GM23338 (cell line): ENCODE data around the gene IFNE. TPM values are rescaled to one million over a fixed set of nuclear protein-coding genes. Genes with fewer than 3 reads are reported as not detected.

Source experiments
- ATAC-seq: fragments of 200-7000 bp; cut with Tn5 transposase; 3 replicates; pipeline ENCODE4 v1.9.1; 2020
- DNase-seq: peaks from one replicate; pipeline ENCODE4 v3.0.0-alpha.2; 2015; ENCODE audit warnings: low spot score
- H2AFZ ChIP-seq: fragments of 200-600 bp; sonication (generic); 2 replicates; pipeline ENCODE4 v1.8.0; 2016; ENCODE audit warnings: antibody characterized with exemption, mild to moderate bottlenecking, moderate library complexity
- H3F3A ChIP-seq: fragments of 200-600 bp; sonication (generic); replicated peaks from 2 replicates; pipeline ENCODE4 v1.8.0; 2017; ENCODE audit warnings: antibody characterized with exemption, mixed run types, low read depth
- H3K27ac ChIP-seq: fragments of 200-600 bp; sonication (generic); 2 replicates; pipeline ENCODE4 v1.6.1; 2016; ENCODE audit warnings: low read depth
- H3K27me3 ChIP-seq: fragments of 200-600 bp; sonication (generic); 2 replicates; pipeline ENCODE4 v1.8.0; 2016; ENCODE audit warnings: mild to moderate bottlenecking, mixed run types, moderate library complexity; ENCODE audit not compliant: insufficient read depth
- H3K36me3 ChIP-seq: fragments of 200-600 bp; sonication (generic); 2 replicates; pipeline ENCODE4 v1.8.0; 2016; ENCODE audit warnings: mild to moderate bottlenecking; ENCODE audit not compliant: insufficient read depth
- H3K4me1 ChIP-seq: fragments of 200-600 bp; sonication (generic); 2 replicates; pipeline ENCODE4 v1.8.0; 2016; ENCODE audit warnings: mild to moderate bottlenecking, moderate library complexity; ENCODE audit not compliant: insufficient read depth
- H3K4me2 ChIP-seq: fragments of 200-600 bp; sonication (generic); 2 replicates; pipeline ENCODE4 v1.7.1; 2017; ENCODE audit warnings: mixed run types
- H3K4me3 ChIP-seq: fragments of 200-600 bp; sonication (generic); 2 replicates; pipeline ENCODE4 v1.6.1; 2016; ENCODE audit warnings: mixed run types
- H3K79me2 ChIP-seq: fragments of 200-600 bp; sonication (generic); replicated peaks from 2 replicates; pipeline ENCODE4 v1.8.0; 2017; ENCODE audit warnings: mild to moderate bottlenecking; ENCODE audit not compliant: insufficient read depth
- H3K9me2 ChIP-seq: fragments of 200-600 bp; sonication (generic); 2 replicates; pipeline ENCODE4 v1.8.0; 2017; ENCODE audit not compliant: insufficient read depth
- H4K20me1 ChIP-seq: fragments of 200-600 bp; sonication (generic); replicated peaks from 2 replicates; pipeline ENCODE4 v1.8.0; 2017; ENCODE audit warnings: mild to moderate bottlenecking; ENCODE audit not compliant: insufficient read depth
- H3K27ac Mint-ChIP-seq: 2 replicates; pipeline ENCODE4 v1.8.0; 2020; ENCODE audit warnings: inconsistent platforms, mild to moderate bottlenecking, moderate library complexity, mixed read lengths
- H3K27me3 Mint-ChIP-seq: 3 replicates; pipeline ENCODE4 v1.8.0; 2022; ENCODE audit warnings: low read depth, mild to moderate bottlenecking, moderate library complexity, mixed read lengths, inconsistent platforms; ENCODE audit not compliant: insufficient read depth, poor library complexity
- H3K36me3 Mint-ChIP-seq: 3 replicates; pipeline ENCODE4 v1.8.0; 2021; ENCODE audit warnings: low read depth, mild to moderate bottlenecking, inconsistent platforms, moderate library complexity, mixed read lengths
- H3K4me1 Mint-ChIP-seq: 3 replicates; pipeline ENCODE4 v1.8.0; 2020; ENCODE audit warnings: mild to moderate bottlenecking, inconsistent platforms, mixed read lengths
- H3K4me3 Mint-ChIP-seq: 3 replicates; pipeline ENCODE4 v1.8.0; 2021; ENCODE audit warnings: moderate library complexity, mild to moderate bottlenecking, inconsistent platforms, mixed read lengths
- H3K9me3 Mint-ChIP-seq: 3 replicates; pipeline ENCODE4 v1.8.0; 2020; ENCODE audit warnings: moderate library complexity, mild to moderate bottlenecking, inconsistent platforms, mixed read lengths
- CTCF ChIP-seq, 2 experiments: fragments of 200-600 bp in 1 of 2; sonication (generic) in 1 of 2; conservative IDR thresholded peaks; 2 replicates each; pipeline versions ENCODE4 v1.5.1 to v1.6.1; 2016 to 2017; ENCODE audit warnings: antibody characterized with exemption in 2 of 2, low read depth in 2 of 2, mild to moderate bottlenecking in 2 of 2, moderate library complexity in 1 of 2
- EZH2 ChIP-seq: fragments of 200-600 bp; sonication (generic); IDR thresholded peaks from one replicate; pipeline ENCODE4 v1.8.0; 2017; ENCODE audit warnings: antibody characterized with exemption, mild to moderate bottlenecking, low read depth; ENCODE audit not compliant: unreplicated experiment
- EZH2phosphoT487 ChIP-seq: fragments of 200-600 bp; sonication (generic); IDR thresholded peaks from one replicate; pipeline ENCODE4 v1.8.1; 2018; ENCODE audit warnings: antibody characterized with exemption; ENCODE audit not compliant: unreplicated experiment
- JUNB ChIP-seq: IDR thresholded peaks from one replicate; pipeline ENCODE4 v1.6.1; 2016; ENCODE audit warnings: antibody characterized with exemption; ENCODE audit not compliant: unreplicated experiment
- NANOG ChIP-seq: IDR thresholded peaks from 2 replicates; pipeline ENCODE4 v1.6.1; 2016; ENCODE audit warnings: antibody characterized with exemption, borderline replicate concordance
- REST ChIP-seq: IDR thresholded peaks from one replicate; pipeline ENCODE4 v1.6.1; 2018; ENCODE audit warnings: antibody characterized with exemption; ENCODE audit not compliant: unreplicated experiment
- STAT1 ChIP-seq: IDR thresholded peaks from one replicate; pipeline ENCODE4 v1.6.1; 2016; ENCODE audit warnings: antibody characterized with exemption; ENCODE audit not compliant: unreplicated experiment
- ZNF114 ChIP-seq: fragments of 250-450 bp; sonication (Bioruptor Pico); IDR thresholded peaks from 2 replicates; pipeline ENCODE4 v1.5.0; 2020; ENCODE audit warnings: mild to moderate bottlenecking, moderate library complexity
- ZNF331 ChIP-seq: fragments of 250-450 bp; sonication (Bioruptor Pico); IDR thresholded peaks from 2 replicates; pipeline ENCODE4 v1.5.0; 2020; ENCODE audit warnings: low read depth, mild to moderate bottlenecking, moderate library complexity
- ZNF462 ChIP-seq: fragments of 250-450 bp; sonication (Bioruptor Pico); IDR thresholded peaks from 2 replicates; pipeline ENCODE4 v1.5.0; 2020; ENCODE audit warnings: mild to moderate bottlenecking, moderate library complexity
- polyA plus RNA-seq: library from polyadenylated mRNA; unstranded; fragments of >200 nt; fragmentation: Nextera tagmentation; extraction: Ambion mirVana; gene quantifications from 2 replicates; pipeline ENCODE4 v1.2.1, GENCODE V29; 2016
- total RNA-seq: library from RNA; depleted of rRNA; stranded (reverse); fragments of >200 nt; shearing (Covaris generic); gene quantifications from 2 replicates; pipeline ENCODE4 v1.2.3, GENCODE V29; 2014

IFNE gene
- total and polyA plus RNA-seq, 2 experiments from 2014 or later, result 0.21 TPM; not detected in 1

GRCh38 chr9:21522348-21522747 lies 40.2 kb upstream of the IFNE start:
- no peak overlapping the region for H3K4me2 ChIP-seq
- H3K4me3 Mint-ChIP-seq, result no peak overlapping the region
- no peak overlapping the region for H3K4me3 ChIP-seq
- TF ChIP-seq EZH2 (no peak), ZNF462 (CRISPR knock-in tag) (no peak), EZH2phosphoT487 (no peak), ZNF114 (no peak), CTCF (conservative IDR thresholded peaks at IDR 0.05; ENCODE audit: low read depth in 2 of 2) (no peak), NANOG (no peak), ZNF331 (no peak), JUNB (no peak), STAT1 (no peak), REST (no peak)
- H3K4me1 ChIP-seq, result no peaks in the 10 kb centered on the region
- H3K27ac ChIP-seq, result no peak overlapping the region
- ATAC-seq (no peak), DNase-seq (no peak)
- no peak overlapping the region for H3K27ac Mint-ChIP-seq
- H3K79me2 ChIP-seq, result peaks cover 6% of the 10 kb centered on the region; the same call in 1 of the 2 replicates
- H3K27me3 Mint-ChIP-seq, result no peaks in the 10 kb centered on the region
- no peak overlapping the region for H2AFZ ChIP-seq
- no peaks in the 10 kb centered on the region for H4K20me1 ChIP-seq
- no peaks in the 10 kb centered on the region for H3K4me1 Mint-ChIP-seq
- peaks cover 6% of the 10 kb centered on the region for H3K9me2 ChIP-seq
- 0 out of 2 replicates have a peak, but pooled peaks cover under 1% of the 10 kb centered on the region for H3K36me3 ChIP-seq
- H3K9me3 Mint-ChIP-seq, result peaks cover 8% of the 10 kb centered on the region; the same call in 1 of the 3 replicates
- no peaks in the 10 kb centered on the region for H3F3A ChIP-seq
- peaks cover 6% of the 10 kb centered on the region; the same call in 2 of the 3 replicates for H3K36me3 Mint-ChIP-seq
- no peaks in the 10 kb centered on the region for H3K27me3 ChIP-seq
